ENCODE results near the gene PSIP1. TPM values are rescaled to one million over a fixed set of nuclear protein-coding genes. Genes with fewer than 3 reads are reported as not detected.

The PSIP1 gene
- total RNA-seq, 1 experiment from 2014 or later: 302 TPM

GRCh38 chr9:15505921-15506320, 4.8 kb downstream of the PSIP1 start:
- Mint-ChIP-seq H3K36me3 (peaks cover 80% of the 10 kb centered on the region), H3K9me3 (no peaks in the 10 kb centered on the region), H3K4me3 (no peak overlapping the region), H3K27ac (peak overlapping the region; percentile 31; the same call in 1 of the 2 replicates), H3K27me3 (ENCODE audit: low read depth) (no peaks in the 10 kb centered on the region), H3K4me1 (peaks cover 46% of the 10 kb centered on the region)
- ChIA-PET CTCF (no interaction called here), POLR2A (interaction anchor here (0.6 kb wide), 1 partner anchor 47 kb away, joined by 4 read pairs; the partner anchor contains the start of gene CCDC171)
- no peak for DNase-seq (ENCODE audit: low spot score)
- ATAC-seq: no peak
- TF ChIP-seq JUN (CRISPR knock-in tag; IDR thresholded peaks at IDR 0.05) (no peak), CTCF (IDR thresholded peaks at IDR 0.05) (no peak), ZNF512 (CRISPR knock-in tag; IDR thresholded peaks at IDR 0.05; ENCODE audit: borderline replicate concordance) (no peak), HMGA2 (CRISPR knock-in tag; IDR thresholded peaks at IDR 0.05) (no peak), PREB (CRISPR knock-in tag; IDR thresholded peaks at IDR 0.05; ENCODE audit: borderline replicate concordance) (no peak), ZNF423 (CRISPR knock-in tag; IDR thresholded peaks at IDR 0.05) (no peak), GABPB1 (CRISPR knock-in tag; IDR thresholded peaks at IDR 0.05) (no peak), ELF4 (CRISPR knock-in tag; IDR thresholded peaks at IDR 0.05; ENCODE audit: low read depth) (no peak), FOXJ3 (CRISPR knock-in tag; IDR thresholded peaks at IDR 0.05; ENCODE audit: borderline replicate concordance) (no peak), CREB1 (CRISPR knock-in tag; IDR thresholded peaks at IDR 0.05) (no peak), AFF4 (CRISPR knock-in tag; IDR thresholded peaks at IDR 0.05; ENCODE audit: borderline replicate concordance) (no peak), EMX1 (CRISPR knock-in tag; IDR thresholded peaks at IDR 0.05) (no peak), ATF2 (CRISPR knock-in tag; IDR thresholded peaks at IDR 0.05; ENCODE audit: borderline replicate concordance, low read depth) (no peak), CREM (CRISPR knock-in tag; IDR thresholded peaks at IDR 0.05) (no peak)

- H3K4me3 Mint-ChIP-seq: no peak overlapping the region
- H3K36me3 Mint-ChIP-seq: peaks cover 82% of the 10 kb centered on the region
- H3K27me3 Mint-ChIP-seq (ENCODE audit: low read depth): no peaks in the 10 kb centered on the region
- H3K27ac Mint-ChIP-seq: no peak overlapping the region
- H3K4me1 Mint-ChIP-seq: peaks cover 34% of the 10 kb centered on the region
- TF ChIP-seq AFF4 (CRISPR knock-in tag; IDR thresholded peaks at IDR 0.05; ENCODE audit: borderline replicate concordance) (no peak), RELA (CRISPR knock-in tag; IDR thresholded peaks at IDR 0.05; ENCODE audit: borderline replicate concordance) (no peak), FOXP1 (CRISPR knock-in tag; IDR thresholded peaks at IDR 0.05; ENCODE audit: borderline replicate concordance) (no peak)
- no peaks in the 10 kb centered on the region for H3K9me3 Mint-ChIP-seq
- no peak for DNase-seq (ENCODE audit: low spot score)
- ChIA-PET POLR2A (interaction anchor here (1.6 to 2.2 kb wide), 2 partner anchors 9 to 51 kb away, joined by 3 to 12 read pairs; partner anchors contain the start of genes CCDC171 and PSIP1), CTCF (no interaction called here)
- no peak for ATAC-seq
Measured at GRCh38 chr9:15501803-15502202, 9.0 kb downstream of the PSIP1 start.

Measured in WTC11 (cell line).